Brain microvascular endothelial cell (primary cell): ENCODE data around the gene TTYH3.
"Not testable (repeated sequence)": the region's sequence is repeated elsewhere in the genome, so short reads cannot be mapped to it uniquely, and the experiment has no call there.

ENCODE experiments used
- DNase-seq: peaks from one replicate; pipeline ENCODE4 v3.0.0-alpha.2; 2020
- H3K27ac ChIP-seq: fragments of 250-450 bp; sonication (Bioruptor Pico); 2 replicates; pipeline ENCODE4 v1.5.1; 2020; ENCODE audit warnings: mild to moderate bottlenecking, moderate library complexity
- H3K27me3 ChIP-seq: fragments of 250-450 bp; sonication (Bioruptor Pico); replicated peaks from 2 replicates; pipeline ENCODE4 v1.5.1; 2020; ENCODE audit warnings: mild to moderate bottlenecking
- H3K36me3 ChIP-seq: fragments of 250-450 bp; sonication (Bioruptor Pico); replicated peaks from 2 replicates; pipeline ENCODE4 v1.5.1; 2020; ENCODE audit warnings: mild to moderate bottlenecking
- H3K4me3 ChIP-seq: 2 replicates; pipeline ENCODE4 v1.5.1; 2011; ENCODE audit warnings: low read depth, mild to moderate bottlenecking, control low read depth, low read length, moderate library complexity
- in situ Hi-C: cut with HindIII; loops from 2 replicates; pipeline ENCODE4 v1.10.0; 2017; ENCODE audit warnings: low sequenced_read_pairs, low pct_ligation_motif_present
- TF ChIP-seq, protein P1 (sequence below): IDR thresholded peaks from 2 replicates; pipeline ENCODE4 v1.5.1; 2011; ENCODE audit warnings: low read depth, mild to moderate bottlenecking, moderate library complexity, low read length, control low read depth, inconsistent platforms; ENCODE audit errors: missing control alignments

TTYH3 gene

DNA sequence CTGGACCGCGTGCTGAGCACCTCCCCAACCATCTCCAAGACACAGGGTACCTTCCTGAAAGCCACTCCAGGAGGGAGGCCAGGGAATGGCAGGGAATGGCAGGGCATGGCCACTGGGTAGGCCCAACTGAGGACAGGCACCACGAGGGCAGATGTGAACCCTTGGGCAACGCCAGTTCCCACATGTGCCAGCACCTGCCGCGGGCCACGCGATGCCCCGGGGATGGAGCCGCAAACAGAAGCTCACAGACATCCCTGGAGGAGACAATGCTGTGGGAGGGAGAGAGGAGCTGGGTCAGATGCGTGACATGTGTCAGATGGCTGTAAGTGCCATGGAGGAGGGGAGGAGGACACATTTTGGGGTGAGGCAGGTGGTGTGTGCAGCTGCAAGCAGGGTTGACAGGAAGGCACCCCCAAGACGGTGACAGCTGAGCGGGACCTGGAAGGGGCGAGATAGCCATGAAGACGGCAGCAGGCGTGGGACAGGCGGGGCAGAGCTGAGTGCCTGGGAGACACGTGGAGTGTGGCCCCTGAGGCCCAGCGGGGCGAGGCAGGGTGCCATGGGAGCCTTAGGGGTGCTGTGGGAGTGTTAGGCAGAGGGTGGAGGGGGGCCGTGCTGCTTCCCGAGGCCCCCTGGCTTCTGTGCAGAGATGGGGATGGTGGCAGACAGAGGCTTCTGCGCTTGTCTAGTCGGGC is 45.3 kb upstream of the TTYH3 start:
- H3K4me3 ChIP-seq, result no peak overlapping the region
- no peak overlapping the region for H3K27ac ChIP-seq
- in situ Hi-C loops, result no loop called here
- H3K27me3 ChIP-seq, result no peaks in the 10 kb centered on the region
- DNase-seq, result no peak
- TF ChIP-seq, protein P1, sequence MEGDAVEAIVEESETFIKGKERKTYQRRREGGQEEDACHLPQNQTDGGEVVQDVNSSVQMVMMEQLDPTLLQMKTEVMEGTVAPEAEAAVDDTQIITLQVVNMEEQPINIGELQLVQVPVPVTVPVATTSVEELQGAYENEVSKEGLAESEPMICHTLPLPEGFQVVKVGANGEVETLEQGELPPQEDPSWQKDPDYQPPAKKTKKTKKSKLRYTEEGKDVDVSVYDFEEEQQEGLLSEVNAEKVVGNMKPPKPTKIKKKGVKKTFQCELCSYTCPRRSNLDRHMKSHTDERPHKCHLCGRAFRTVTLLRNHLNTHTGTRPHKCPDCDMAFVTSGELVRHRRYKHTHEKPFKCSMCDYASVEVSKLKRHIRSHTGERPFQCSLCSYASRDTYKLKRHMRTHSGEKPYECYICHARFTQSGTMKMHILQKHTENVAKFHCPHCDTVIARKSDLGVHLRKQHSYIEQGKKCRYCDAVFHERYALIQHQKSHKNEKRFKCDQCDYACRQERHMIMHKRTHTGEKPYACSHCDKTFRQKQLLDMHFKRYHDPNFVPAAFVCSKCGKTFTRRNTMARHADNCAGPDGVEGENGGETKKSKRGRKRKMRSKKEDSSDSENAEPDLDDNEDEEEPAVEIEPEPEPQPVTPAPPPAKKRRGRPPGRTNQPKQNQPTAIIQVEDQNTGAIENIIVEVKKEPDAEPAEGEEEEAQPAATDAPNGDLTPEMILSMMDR, result no peak
- peaks cover 14% of the 10 kb centered on the region for H3K36me3 ChIP-seq

DNA sequence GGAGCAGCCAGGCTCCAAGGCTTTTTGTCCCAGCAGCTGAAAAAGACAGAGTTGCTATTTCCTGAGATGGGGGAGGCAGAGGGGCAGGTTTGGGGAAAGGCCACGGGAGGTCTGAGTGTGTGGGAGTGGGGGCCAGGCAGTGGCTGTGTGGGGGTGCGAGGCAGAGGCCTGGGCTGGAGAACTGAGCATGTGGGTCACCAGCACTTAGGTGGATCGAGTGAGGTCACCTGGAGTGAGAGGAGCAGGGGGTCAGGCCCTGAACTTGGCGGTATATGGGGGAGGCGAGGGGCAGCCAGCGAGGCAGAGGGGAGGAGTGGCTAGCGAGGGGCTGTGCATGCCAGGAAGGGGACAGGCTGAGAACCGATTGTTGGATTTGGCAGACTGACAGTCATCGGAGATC is 44.7 kb upstream of the TTYH3 start:
- TF ChIP-seq, protein P1, result no peak
- Histone ChIP-seq H3K36me3 (peaks cover 14% of the 10 kb centered on the region), H3K4me3 (no peak overlapping the region)

DNA sequence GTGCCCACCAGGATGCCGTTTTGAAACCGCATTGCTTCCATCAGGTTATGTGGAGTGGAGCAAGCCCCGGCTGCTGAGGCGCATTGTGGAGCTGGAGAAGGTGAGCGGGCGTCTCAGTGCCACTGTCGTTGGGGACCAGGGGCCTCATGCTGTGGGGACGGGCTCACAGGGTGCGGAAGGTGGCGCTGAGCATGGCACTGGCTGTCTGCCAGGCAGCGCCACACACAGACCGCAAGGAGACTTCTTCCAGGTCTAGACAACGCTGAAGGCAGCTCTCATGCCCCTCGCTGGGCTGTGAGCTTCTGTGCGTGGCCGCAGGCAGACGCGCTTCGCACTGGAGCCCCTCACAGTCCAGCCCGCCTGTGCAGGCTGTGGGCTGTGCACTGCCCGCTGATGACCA is 44.0 kb upstream of the TTYH3 start:
- peaks cover 14% of the 10 kb centered on the region for H3K36me3 ChIP-seq
- no peak for DNase-seq
- no peaks in the 10 kb centered on the region for H3K27me3 ChIP-seq
- H3K27ac ChIP-seq, result no peak overlapping the region
- no peak overlapping the region for H3K4me3 ChIP-seq
- in situ Hi-C loops, result no loop called here
- TF ChIP-seq, protein P1, result no peak

More for the DNA sequence above, 44.7 kb upstream of the TTYH3 start:
- Histone ChIP-seq H3K27ac (no peak overlapping the region), H3K27me3 (no peaks in the 10 kb centered on the region)
- in situ Hi-C loops, result no loop called here
- no peak for DNase-seq

DNA sequence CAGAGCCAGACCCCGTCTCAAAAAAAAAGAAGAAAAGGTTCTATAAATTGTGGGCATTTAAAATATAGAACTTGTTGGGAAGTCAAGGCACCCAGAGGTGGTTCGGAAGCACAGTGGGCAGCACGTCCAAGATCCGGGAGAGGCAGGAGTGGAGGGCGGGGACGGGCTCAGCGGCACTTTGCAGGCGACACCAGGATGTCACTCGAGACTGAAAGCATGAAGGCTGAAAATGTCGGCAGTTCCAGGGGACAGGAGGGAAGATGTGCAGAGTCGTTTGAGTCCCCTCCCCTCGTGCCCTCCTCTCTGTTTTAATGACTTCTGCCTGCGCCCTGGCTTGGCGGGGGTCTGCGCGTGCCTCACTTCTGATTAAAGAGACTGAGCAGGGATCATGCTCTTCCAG is 42.4 kb upstream of the TTYH3 start:
- Histone ChIP-seq H3K36me3 (peaks cover 16% of the 10 kb centered on the region), H3K4me3 (no peak overlapping the region), H3K27ac (no peak overlapping the region), H3K27me3 (no peaks in the 10 kb centered on the region)
- in situ Hi-C loops, result no loop called here
- DNase-seq, result no peak
- TF ChIP-seq, protein P1, result no peak

GRCh38 chr7:2589941-2590340 is 41.8 kb upstream of the TTYH3 start:
- peaks cover 18% of the 10 kb centered on the region for H3K36me3 ChIP-seq
- H3K27me3 ChIP-seq, DNase-seq, H3K4me3 ChIP-seq, in situ Hi-C loops, H3K27ac ChIP-seq: not testable (repeated sequence)

DNA sequence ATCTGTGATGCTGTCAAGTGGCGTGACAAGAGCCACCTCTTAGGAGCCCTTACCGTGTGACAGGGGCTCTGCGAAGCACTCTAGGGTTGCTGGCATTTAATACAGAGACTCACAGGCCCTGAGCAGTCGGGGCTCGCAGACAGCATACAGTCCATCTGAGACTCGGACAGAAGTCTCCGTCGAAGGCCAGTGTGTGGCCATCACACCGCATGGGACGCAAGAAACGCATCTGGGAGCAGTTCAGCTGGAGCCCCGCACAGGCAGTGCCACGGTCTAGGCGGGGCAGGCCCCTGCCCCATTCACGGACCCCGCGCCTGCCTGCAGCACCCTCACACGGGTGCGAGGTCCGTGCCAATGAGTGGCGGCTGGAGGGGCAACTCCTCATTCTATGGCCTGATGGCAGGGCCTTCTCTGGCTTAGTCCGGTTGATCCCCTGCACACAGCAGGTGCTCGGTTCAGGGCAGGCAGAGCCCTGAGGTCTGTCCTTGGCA is 39.4 kb upstream of the TTYH3 start:
- Histone ChIP-seq H3K4me3 (no peak overlapping the region), H3K27ac (no peak overlapping the region), H3K36me3 (peaks cover 13% of the 10 kb centered on the region), H3K27me3 (no peaks in the 10 kb centered on the region)
- in situ Hi-C loops, result no loop called here
- no peak for DNase-seq
- TF ChIP-seq, protein P1, result no peak
